CD4-positive, alpha-beta T cell treated with Interleukin-1 beta for 1 hour (primary cell): ENCODE results near the gene TBC1D2B.
A peak's percentile ranks its signal among the peaks of the same experiment; 100 is the strongest.

Source experiments
- DNase-seq, 2 donors: peaks; one replicate each; pipeline ENCODE4 v3.0.0-alpha.2; 2020 to 2022

Gene TBC1D2B

DNA sequence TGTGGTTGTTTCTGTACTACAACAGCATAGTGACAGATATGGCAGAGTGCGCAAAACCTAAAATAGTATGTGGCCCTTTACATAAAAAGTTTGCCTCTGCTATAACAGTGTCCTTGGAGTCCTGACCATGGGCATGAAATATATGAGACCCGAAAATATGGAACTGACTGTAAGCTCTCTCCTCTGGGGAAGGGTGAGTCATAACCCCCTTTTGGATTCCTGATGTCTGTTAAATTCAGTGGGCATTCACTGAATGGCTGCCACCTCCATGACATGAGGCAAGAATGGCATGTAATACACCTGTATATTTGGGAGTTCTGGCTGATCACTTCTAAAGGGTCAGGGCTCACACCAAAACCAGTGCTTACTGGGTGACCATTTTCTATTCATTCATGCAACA is 6.1 kb downstream of the TBC1D2B start:
- no peak for DNase-seq

- DNase-seq = peak; percentile 43 to 48
These were observed 7.3 kb downstream of the TBC1D2B start for GRCh38 chr15:78070049-78070700.

GRCh38 chr15:78069462-78070029 is 8.0 kb downstream of the TBC1D2B start:
- no peak for DNase-seq

DNA sequence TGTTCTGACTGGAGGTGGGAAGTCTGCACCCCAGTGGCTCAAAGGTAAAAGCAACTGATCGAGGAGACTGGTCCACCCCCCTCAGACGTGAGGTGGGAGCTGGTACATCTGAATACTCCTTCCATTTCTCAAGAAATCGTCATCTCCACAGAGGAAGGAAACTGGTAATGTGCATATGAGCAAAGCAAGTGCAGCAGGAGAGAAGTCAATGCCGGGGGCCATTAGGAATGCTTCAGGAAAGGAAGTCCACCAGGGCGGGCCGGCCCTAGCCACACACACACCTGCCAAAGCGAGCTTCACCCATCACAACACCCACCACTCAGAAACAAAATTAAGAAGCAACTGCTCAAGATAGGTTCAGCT is 8.5 kb downstream of the TBC1D2B start:
- no peak for DNase-seq

- DNase-seq = no peak
These were observed 9.9 kb downstream of the TBC1D2B start for GRCh38 chr15:78067328-78068228.

GRCh38 chr15:78065973-78066946 is 11.3 kb downstream of the TBC1D2B start:
- DNase-seq = no peak

GRCh38 chr15:78065284-78065872 is 12.1 kb downstream of the TBC1D2B start:
- peak in 1 of 2 donors; percentile 22 for DNase-seq

GRCh38 chr15:78064544-78064943 is 13.0 kb downstream of the TBC1D2B start:
- DNase-seq = no peak

DNA sequence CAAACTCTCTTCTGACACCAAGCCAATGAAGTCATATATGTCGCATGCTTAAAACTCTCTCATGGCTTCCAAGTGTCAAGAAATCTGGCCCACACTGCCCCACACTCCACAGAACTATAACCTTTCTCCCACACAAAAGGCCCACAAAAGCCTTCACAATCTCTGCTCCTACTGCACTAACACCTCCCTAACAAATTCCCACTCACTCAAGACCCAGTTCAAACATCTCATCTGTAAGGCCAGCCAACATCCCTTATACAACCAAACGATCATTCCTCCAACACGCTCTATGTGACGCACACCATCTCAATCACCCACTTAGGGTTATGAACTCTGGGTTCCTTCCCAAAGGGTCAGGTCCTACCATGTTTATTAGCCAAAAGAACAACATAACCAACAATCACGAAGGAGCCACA is 13.5 kb downstream of the TBC1D2B start:
- no peak for DNase-seq

DNA sequence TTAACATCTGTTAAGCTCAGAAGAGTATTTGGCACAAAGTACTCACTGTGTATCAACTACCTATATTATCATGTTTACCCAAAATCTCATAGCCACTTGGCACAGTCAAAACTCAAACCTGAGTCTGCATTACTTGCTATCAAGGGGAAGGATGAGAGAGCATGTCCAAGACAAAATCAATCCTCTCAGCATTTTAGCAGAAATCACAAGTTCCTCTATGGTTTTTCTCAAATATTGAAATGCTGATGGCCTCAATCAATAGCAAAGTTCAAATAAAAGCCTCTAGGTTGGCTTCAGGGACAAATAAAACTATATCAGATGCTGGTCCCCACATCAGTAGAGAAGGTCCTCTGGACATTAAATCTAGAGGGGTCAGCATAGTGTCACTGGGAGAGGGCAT is 14.3 kb downstream of the TBC1D2B start:
- no peak for DNase-seq

GRCh38 chr15:78061963-78062427 is 15.5 kb downstream of the TBC1D2B start:
- DNase-seq = peak in 1 of 2 donors; percentile 60

DNA sequence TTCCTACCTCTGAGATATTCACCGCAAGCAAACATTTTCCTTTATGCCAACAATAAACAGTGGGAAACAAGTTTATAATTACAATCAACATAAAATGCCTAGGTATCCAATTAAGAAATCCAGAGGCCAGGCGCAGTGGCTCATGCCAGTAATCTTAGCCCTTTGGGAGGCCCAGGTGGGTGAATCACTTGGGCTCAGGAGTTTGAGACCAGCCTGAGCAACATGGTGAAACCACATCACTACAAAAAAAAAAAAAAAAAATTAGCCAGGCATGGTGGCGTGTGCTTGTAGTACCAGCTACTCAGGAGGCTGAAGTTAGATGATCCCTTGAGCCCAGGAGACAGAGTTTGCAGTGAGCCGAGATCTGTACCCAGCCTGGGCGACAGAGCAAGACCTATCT is 17.3 kb downstream of the TBC1D2B start:
- DNase-seq = no peak

DNA sequence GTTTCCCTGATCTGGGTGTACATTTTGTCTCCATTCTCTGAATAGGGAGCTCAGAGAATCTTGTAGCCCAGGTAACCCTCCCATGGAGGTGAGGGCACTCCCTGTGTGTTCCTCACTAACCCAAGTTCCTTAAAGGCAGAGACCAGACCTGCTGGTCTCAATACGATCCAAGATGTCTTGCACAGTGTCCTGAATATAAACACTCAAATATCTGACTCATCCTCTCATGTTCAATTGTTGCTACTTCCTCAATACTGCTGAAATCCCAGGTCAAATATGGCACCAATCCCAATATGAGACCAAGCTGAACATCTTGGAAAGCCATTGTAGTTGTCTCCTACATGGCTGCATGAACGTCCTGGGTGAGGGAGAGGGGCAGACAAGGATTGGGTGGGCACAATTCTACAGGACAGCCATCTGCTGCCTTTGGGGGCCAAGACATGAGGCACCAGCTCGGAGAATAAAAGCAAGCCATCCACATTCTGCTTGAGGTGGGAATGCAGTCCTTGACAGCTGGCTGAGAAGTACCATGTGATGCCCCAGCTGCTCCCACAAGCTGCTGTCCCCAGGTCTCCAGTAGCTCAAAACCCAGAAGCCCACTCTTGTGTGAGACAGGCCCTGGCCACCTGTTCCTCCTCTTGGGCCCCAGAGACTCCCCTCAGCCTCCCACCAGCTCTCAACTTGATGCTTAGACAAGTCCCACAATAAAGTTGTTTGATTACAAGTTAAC is 18.2 kb downstream of the TBC1D2B start:
- DNase-seq = no peak

DNA sequence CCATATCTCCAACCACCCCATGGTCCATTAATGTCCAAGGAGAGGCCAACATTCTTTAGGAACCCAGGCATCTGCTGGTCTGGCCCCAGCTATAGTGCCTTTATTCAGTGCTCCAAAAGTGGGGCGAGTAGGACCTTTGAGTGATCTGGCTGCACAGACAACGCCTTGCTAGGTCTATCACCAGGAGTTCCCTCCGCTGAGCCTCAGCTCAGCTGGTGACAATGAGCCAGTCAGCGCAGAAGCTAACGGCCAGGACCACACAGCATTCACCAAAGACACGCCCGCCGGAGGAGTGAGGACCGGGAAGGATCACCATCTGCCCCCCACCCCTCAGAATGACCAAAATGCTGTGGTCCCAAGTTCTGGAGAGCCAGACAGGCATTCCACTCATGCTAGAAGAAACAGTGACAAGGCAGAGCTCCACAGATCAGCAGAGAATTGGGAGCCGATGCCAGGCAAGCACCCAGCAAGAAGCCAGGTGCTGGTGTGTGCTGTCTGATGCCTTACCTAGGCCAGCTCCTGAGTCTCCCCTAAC is 19.0 kb downstream of the TBC1D2B start:
- DNase-seq = no peak

GRCh38 chr15:78057803-78058202 is 19.7 kb downstream of the TBC1D2B start:
- no peak for DNase-seq

DNA sequence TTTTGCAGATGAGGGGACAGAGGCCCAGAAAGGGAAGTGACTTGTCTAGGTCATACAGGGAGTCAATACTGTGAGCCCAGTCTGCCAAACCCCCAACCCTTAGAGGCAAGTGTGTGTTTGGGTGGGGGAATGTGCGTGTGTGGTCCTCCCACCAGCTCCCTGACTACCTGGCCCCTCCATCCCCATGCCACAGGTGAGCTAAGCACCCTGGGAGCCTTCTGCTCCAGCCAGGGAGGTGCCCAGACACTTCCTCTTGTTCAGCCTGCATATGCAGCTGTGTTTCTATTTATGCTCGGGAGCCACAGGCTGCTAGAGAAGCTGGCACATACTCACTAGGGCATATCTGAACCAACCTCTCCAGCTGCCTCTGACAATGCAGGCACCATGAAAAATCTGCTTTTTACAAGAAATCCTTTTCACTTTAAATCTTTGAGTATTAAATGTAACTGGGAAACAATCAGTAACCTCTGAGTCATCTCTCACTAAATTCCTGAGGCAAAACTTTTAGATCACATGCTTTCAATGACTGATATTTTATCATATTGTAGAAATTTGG is 20.7 kb downstream of the TBC1D2B start:
- peak in 1 of 2 donors; percentile 39 for DNase-seq

DNA sequence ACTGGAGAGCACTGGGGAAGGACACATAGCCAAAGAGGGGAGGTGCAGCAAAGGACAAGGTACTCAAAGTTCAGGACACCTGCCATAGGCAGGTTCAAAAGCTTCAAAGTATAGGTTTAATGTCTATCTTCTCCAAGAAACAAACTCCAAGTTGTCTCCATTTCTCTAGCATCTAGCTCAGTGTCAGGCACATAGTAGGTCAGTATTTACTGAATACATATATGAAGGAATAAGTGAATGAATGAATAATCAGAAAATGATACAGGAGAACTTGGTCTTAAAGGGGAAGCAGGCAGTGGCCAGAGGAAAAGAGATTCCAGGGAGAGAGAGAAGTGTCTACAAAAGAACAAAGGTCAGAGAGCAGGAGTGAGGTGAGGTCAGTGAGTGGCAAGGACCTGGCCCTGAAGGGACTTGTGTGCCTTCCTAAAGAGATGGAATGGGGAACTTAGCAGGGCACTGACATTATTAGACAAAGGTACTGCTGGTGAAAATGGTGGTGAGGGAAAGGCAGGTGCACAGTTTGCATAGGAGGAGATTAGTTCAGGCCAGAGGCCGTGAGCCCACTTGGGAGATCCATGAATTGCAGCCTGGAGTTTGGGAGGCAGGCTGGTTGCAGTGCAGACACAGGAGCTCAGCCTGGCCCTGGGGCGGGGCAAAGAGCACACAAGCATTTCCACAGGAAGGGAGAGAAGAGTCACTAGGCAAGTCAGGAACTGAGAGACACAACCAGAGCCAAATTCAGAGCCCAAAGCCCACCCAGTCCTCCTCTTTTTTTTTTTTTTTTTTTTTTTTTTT is 21.4 kb downstream of the TBC1D2B start:
- DNase-seq = no peak

DNA sequence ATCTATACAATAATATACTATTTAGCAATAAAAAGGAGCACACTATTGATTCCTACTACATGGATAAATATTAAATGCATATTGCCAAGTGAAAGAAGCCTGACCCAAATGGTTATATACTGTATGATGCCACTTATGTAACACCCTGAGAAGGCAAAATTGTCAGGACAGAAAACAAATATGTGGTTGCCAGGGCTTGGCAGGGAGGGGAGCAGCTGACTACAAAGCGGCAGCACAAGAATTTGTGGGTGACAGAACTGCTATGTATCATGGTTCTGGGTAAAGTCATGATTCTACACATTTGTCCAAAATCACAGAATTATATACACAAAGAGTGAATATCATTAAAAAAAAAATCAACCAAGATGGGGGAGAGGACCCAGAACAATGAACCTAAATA is 22.5 kb downstream of the TBC1D2B start:
- DNase-seq = peak; percentile 64 to 67

DNA sequence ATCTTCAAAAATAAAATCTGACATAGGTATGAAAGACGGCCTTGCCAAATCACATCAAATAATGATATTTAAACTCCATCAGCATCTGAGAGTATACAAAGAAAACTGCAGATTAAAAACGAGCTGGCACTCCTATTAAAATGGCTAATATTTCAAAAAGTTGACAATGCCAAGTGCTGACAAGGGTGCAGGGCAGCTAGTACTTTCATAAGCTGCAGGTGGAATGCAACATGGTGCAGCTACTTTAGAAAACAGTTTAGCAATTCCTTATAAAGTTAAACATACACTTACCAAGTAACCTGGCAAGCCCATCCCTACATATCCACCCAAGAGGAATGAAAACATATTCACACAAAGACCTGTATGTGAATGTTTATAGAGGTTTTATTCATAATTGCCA is 23.0 kb downstream of the TBC1D2B start:
- no peak for DNase-seq

DNA sequence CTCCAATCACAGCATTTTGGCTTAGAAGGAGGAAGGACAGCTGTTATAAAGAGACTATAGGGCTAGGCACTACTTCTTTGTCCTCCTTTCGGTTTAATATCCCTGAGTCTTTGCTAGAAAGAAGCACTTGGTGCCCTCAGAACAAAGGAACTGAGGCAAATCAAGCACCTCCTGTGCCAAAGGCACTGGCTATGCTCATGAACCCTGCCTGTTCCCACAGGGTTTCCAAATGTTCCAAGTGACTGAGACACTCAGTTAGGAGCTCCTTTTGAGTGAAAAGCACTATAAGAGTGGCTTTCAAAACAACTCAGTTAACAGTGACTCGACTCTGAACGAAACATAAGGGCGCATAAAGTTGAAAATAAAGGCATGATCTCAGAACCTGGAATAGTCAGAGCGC is 25.0 kb downstream of the TBC1D2B start:
- DNase-seq = no peak
